PC-3 (cell line): ENCODE results near the gene ZRANB3.

ENCODE experiments used
- CTCF ChIP-seq: fragments of 300-600 bp; sonication (generic); conservative IDR thresholded peaks from 2 replicates; pipeline ENCODE4 v1.5.1; 2017; ENCODE audit warnings: antibody characterized with exemption, low read depth, mild to moderate bottlenecking, low read length
- EZH2phosphoT487 ChIP-seq: fragments of 300-600 bp; sonication (generic); IDR thresholded peaks from 2 replicates; pipeline ENCODE4 v1.6.1; 2018; ENCODE audit warnings: mild to moderate bottlenecking, antibody characterized with exemption, low read length, borderline replicate concordance

- no peak for TF ChIP-seq CTCF
- TF ChIP-seq EZH2phosphoT487, result no peak
These were observed 251.8 kb downstream of the ZRANB3 start for GRCh38 chr2:135279209-135279608.
